OCI-LY3 (cell line): ENCODE results near the gene CENPT.

ENCODE experiments used
- CTCF ChIP-seq: fragments of 200-600, 300-600 bp; sonication (generic); IDR thresholded peaks from 2 replicates; pipeline ENCODE4 v1.5.1; 2014; ENCODE audit warnings: antibody characterized with exemption, low read length, low read depth
- EZH2phosphoT487 ChIP-seq: fragments of 200-600 bp; shearing (Covaris generic); IDR thresholded peaks from 2 replicates; pipeline ENCODE4 v1.6.1; 2018; ENCODE audit warnings: antibody characterized with exemption, mixed run types, low read depth

- TF ChIP-seq EZH2phosphoT487 (no peak), CTCF (no peak)
Measured at GRCh38 chr16:67892375-67892774, 44.9 kb upstream of the CENPT start.
